ENCODE results near the gene PRKG1.

GRCh38 chr10:51087114-51087513 is 12.8 kb downstream of the PRKG1 start:
- TF ChIP-seq, protein P1, sequence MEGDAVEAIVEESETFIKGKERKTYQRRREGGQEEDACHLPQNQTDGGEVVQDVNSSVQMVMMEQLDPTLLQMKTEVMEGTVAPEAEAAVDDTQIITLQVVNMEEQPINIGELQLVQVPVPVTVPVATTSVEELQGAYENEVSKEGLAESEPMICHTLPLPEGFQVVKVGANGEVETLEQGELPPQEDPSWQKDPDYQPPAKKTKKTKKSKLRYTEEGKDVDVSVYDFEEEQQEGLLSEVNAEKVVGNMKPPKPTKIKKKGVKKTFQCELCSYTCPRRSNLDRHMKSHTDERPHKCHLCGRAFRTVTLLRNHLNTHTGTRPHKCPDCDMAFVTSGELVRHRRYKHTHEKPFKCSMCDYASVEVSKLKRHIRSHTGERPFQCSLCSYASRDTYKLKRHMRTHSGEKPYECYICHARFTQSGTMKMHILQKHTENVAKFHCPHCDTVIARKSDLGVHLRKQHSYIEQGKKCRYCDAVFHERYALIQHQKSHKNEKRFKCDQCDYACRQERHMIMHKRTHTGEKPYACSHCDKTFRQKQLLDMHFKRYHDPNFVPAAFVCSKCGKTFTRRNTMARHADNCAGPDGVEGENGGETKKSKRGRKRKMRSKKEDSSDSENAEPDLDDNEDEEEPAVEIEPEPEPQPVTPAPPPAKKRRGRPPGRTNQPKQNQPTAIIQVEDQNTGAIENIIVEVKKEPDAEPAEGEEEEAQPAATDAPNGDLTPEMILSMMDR (IDR thresholded peaks at IDR 0.05) = no peak
- no peak for TF ChIP-seq EZH2 (IDR thresholded peaks at IDR 0.05; ENCODE audit: borderline replicate concordance, insufficient read depth, low read depth, low read length, poor library complexity, severe bottlenecking)

Measured in B cell (primary cell).